Activated CD8-positive, alpha-beta T cell treated with anti-CD3 and anti-CD28 coated beads for 36 hours (primary cell): ENCODE data around the gene SLX4IP. TPM values are rescaled to one million over a fixed set of nuclear protein-coding genes. Genes with fewer than 3 reads are reported as not detected.

Source experiments
- ATAC-seq: fragments of 200-7000 bp; cut with Tn5 transposase; one replicate; pipeline ENCODE4 v1.10.0; 2021; ENCODE audit warnings: mild to moderate bottlenecking, moderate library complexity
- CTCF ChIA-PET: fragments of 350-600 bp; sonication (Branson Sonifier 250); formaldehyde crosslinking; loops from one replicate; lab custom pipeline; 2021; ENCODE audit warnings: antibody characterized with exemption; lab: Charles Lee
- POLR2A ChIA-PET: fragments of 350-600 bp; sonication (Branson Sonifier 250); formaldehyde crosslinking; loops from one replicate; lab custom pipeline; 2021; ENCODE audit warnings: antibody characterized with exemption; lab: Charles Lee
- DNase-seq: peaks from one replicate; pipeline ENCODE4 v3.0.0-alpha.2; 2020
- H3K27ac Mint-ChIP-seq: one replicate; pipeline ENCODE4 v1.8.0; 2021; ENCODE audit warnings: mild to moderate bottlenecking, mixed read lengths
- H3K27me3 Mint-ChIP-seq: one replicate; pipeline ENCODE4 v1.8.0; 2021; ENCODE audit warnings: mixed read lengths
- H3K36me3 Mint-ChIP-seq: one replicate; pipeline ENCODE4 v1.8.0; 2021; ENCODE audit warnings: low read depth, mixed read lengths
- H3K4me1 Mint-ChIP-seq: one replicate; pipeline ENCODE4 v1.8.0; 2021; ENCODE audit warnings: low read depth, mixed read lengths
- H3K4me3 Mint-ChIP-seq: one replicate; pipeline ENCODE4 v1.8.0; 2021; ENCODE audit warnings: mild to moderate bottlenecking, moderate library complexity, mixed read lengths
- H3K9me3 Mint-ChIP-seq: one replicate; pipeline ENCODE4 v1.8.0; 2021; ENCODE audit warnings: mixed read lengths
- CTCF ChIP-seq: fragments of 200-600 bp; IDR thresholded peaks from one replicate; pipeline ENCODE4 v1.8.0; 2022; ENCODE audit warnings: antibody characterized with exemption, mild to moderate bottlenecking
- intact Hi-C: fragments of 100-400 bp; cut with micrococcal nuclease; formaldehyde crosslinking; loops from one replicate; pipeline ENCODE4 v1.10.0; 2022
- total RNA-seq, 2 experiments: library from RNA; stranded (reverse); gene quantifications; one replicate each; pipeline ENCODE4 v1.2.3, GENCODE V29; 2021

The SLX4IP gene
- total RNA-seq, 2 experiments from 2014 or later, result 6.5 to 7.3 TPM

DNA sequence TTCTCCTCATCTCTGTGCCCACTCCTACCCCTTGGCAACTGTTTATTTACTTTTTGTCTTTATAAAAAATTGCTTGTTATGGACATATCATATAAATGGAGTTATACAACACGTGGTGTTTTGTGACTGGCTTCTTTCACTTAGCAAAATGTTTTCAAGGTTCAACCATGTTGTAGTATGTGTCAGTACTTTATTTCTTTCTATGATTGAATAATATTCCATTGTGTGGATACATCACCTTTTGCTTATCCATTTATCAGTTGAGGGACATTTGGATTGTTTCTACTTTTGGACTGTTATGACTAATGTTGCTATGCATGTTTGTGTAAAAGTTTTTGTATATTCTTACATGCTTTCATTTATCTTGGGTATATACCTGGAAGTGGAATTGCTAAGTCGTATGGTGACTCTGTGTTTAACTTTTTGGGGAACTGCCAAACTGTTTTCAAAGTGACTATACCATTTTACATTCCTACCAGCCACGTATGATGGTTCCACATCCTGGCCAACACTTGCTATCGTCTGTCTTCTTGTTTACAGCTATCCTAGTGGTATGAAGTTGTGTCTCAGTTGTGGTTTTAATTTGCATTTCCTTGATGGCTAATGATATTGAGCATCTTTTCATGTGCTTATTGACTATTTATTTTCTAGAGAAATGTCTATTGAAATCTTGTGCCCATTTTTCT, 84.4 kb downstream of the SLX4IP start:
- peak; percentile 53 for ATAC-seq
- no peaks in the 10 kb centered on the region for H3K27me3 Mint-ChIP-seq
- H3K4me3 Mint-ChIP-seq, result no peak overlapping the region
- TF ChIP-seq CTCF, result no peak
- ChIA-PET CTCF (no interaction called here), POLR2A (no interaction called here)
- intact Hi-C loops, result no loop called here
- H3K36me3 Mint-ChIP-seq, result no peaks in the 10 kb centered on the region
- H3K9me3 Mint-ChIP-seq, result no peaks in the 10 kb centered on the region
- no peak overlapping the region for H3K27ac Mint-ChIP-seq
- DNase-seq, result no peak
- peaks cover 27% of the 10 kb centered on the region for H3K4me1 Mint-ChIP-seq

GRCh38 chr20:10520528-10520927, 85.4 kb downstream of the SLX4IP start:
- intact Hi-C loops, result no loop called here
- peaks cover 27% of the 10 kb centered on the region for H3K4me1 Mint-ChIP-seq

GRCh38 chr20:10521068-10521831, 86.1 kb downstream of the SLX4IP start:
- POLR2A ChIA-PET, result no interaction called here
- TF ChIP-seq CTCF, result no peak
- CTCF ChIA-PET, result interaction anchor here (0.9 to 2.3 kb wide), 3 partner anchors 8 to 94 kb away, joined by 3 to 7 read pairs (median 5); no protein-coding TSS in a partner anchor
- H3K9me3 Mint-ChIP-seq, result no peaks in the 10 kb centered on the region
- no peak overlapping the region for H3K27ac Mint-ChIP-seq
- intact Hi-C loops, result no loop called here
- no peaks in the 10 kb centered on the region for H3K27me3 Mint-ChIP-seq
- no peak overlapping the region for H3K4me3 Mint-ChIP-seq
- no peak for DNase-seq
- H3K4me1 Mint-ChIP-seq, result peaks cover 29% of the 10 kb centered on the region
- peak; percentile 42 for ATAC-seq
- H3K36me3 Mint-ChIP-seq, result peaks cover 4% of the 10 kb centered on the region

More at GRCh38 chr20:10520528-10520927, 85.4 kb downstream of the SLX4IP start:
- no peaks in the 10 kb centered on the region for H3K9me3 Mint-ChIP-seq
- no peak overlapping the region for H3K27ac Mint-ChIP-seq
- no peak for TF ChIP-seq CTCF
- H3K27me3 Mint-ChIP-seq, result no peaks in the 10 kb centered on the region
- H3K36me3 Mint-ChIP-seq, result no peaks in the 10 kb centered on the region
- DNase-seq (no peak), ATAC-seq (no peak)
- POLR2A ChIA-PET, result no interaction called here
- H3K4me3 Mint-ChIP-seq, result no peak overlapping the region
- CTCF ChIA-PET, result interaction anchor here (1.7 kb wide), 1 partner anchor 16 kb away, joined by 5 read pairs; no protein-coding TSS in a partner anchor

DNA sequence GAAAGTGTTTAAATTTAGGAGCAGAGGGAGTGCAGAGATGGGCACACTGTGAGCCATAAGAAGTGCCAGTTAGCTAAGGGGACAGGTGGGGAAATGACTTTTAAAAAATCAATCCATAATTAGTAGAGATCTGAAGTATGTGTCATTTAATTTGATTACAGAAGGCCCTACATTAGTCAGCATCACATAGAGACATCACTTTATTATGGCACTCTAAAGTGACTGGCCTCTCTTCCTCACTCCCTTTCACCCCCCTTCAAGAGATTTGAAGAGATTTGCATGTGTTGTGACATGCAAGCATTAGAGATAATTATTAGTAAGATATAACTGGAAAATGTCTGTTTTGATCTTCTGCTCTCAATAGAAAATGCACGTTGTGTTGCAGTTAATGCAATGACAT, 86.7 kb downstream of the SLX4IP start:
- H3K27me3 Mint-ChIP-seq, result no peaks in the 10 kb centered on the region
- no peak overlapping the region for H3K4me3 Mint-ChIP-seq
- no peak overlapping the region for H3K27ac Mint-ChIP-seq
- H3K36me3 Mint-ChIP-seq, result peaks cover 4% of the 10 kb centered on the region
- intact Hi-C loops, result no loop called here
- H3K9me3 Mint-ChIP-seq, result no peaks in the 10 kb centered on the region
- ATAC-seq, result peak; percentile 42
- ChIA-PET POLR2A (no interaction called here), CTCF (interaction anchor here (0.9 to 2.3 kb wide), 4 partner anchors 9 to 95 kb away, joined by 3 to 7 read pairs (median 4); no protein-coding TSS in a partner anchor)
- H3K4me1 Mint-ChIP-seq, result peaks cover 29% of the 10 kb centered on the region
- DNase-seq, result no peak
- TF ChIP-seq CTCF, result no peak

DNA sequence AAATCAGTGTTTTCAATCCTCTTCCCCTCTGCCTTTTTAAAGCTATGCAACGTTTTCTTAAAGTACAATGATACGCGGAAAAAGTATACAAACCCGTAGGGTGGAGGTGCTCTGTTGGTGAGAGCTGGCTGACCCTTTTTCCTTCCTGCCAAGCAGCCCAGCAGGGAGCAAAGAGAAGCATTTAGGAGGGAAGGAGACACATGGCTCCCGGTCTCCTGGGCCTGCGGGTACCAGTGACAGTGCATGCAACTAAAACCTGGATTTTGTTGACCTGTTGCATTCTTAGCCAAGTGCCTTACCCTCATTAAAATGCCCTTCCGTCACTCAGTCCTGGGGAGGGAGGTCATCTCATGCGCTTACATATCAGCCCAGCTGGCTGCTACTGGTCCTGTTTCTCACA, 87.2 kb downstream of the SLX4IP start:
- H3K4me1 Mint-ChIP-seq, result peaks cover 29% of the 10 kb centered on the region
- H3K27me3 Mint-ChIP-seq, result no peaks in the 10 kb centered on the region
- no peak for ATAC-seq
- ChIA-PET CTCF (interaction anchor here (1.3 to 2.3 kb wide), 2 partner anchors 18 to 95 kb away, joined by 4 to 7 read pairs; no protein-coding TSS in a partner anchor), POLR2A (no interaction called here)
- intact Hi-C loops, result no loop called here
- no peaks in the 10 kb centered on the region for H3K9me3 Mint-ChIP-seq
- H3K27ac Mint-ChIP-seq, result no peak overlapping the region
- no peak overlapping the region for H3K4me3 Mint-ChIP-seq
- DNase-seq, result no peak
- H3K36me3 Mint-ChIP-seq, result peaks cover 4% of the 10 kb centered on the region
- TF ChIP-seq CTCF, result no peak
